Measurements from ENCODE around the gene STRA6. TPM values are rescaled to one million over a fixed set of nuclear protein-coding genes. Genes with fewer than 3 reads are reported as not detected.

Gene STRA6
- total and polyA plus RNA-seq, 8 donors = 0.06 to 1.7 (median 0.46) TPM; not detected in 2

GRCh38 chr15:74240897-74241614 is 38.5 kb upstream of the STRA6 start:
- Histone ChIP-seq H3K36me3 (no peaks in the 10 kb centered on the region), H3K4me3 (no peak overlapping the region), H3K27me3 (no peaks in the 10 kb centered on the region), H3K9me3 (no peaks in the 10 kb centered on the region), H3K4me1 (peaks cover 0 to 25% (median 6%) of the 10 kb centered on the region in 3 donors), H3K27ac (peak overlapping the region in 1 of 4 donors; percentile 74)
- no peak for TF ChIP-seq CTCF (IDR thresholded peaks at IDR 0.05)
- DNase-seq = peak in 1 of 6 donors; percentile 35
- ATAC-seq = no peak
- no peak for FAIRE-seq
- 71 to 87% methylated on average over 4 of the region's 4 CpGs for WGBS, 2 donors
- intact Hi-C loops (cut with DNase I) = no loop called here

GRCh38 chr15:74240002-74240568 is 37.5 kb upstream of the STRA6 start:
- peak; percentile 36 to 60 (median 56) for TF ChIP-seq CTCF (IDR thresholded peaks at IDR 0.05)
- WGBS, 2 donors = 4 to 5% methylated on average over 5 of the region's 5 CpGs
- Histone ChIP-seq H3K27me3 (no peaks in the 10 kb centered on the region), H3K4me3 (no peak overlapping the region), H3K4me1 (peaks cover 0 to 25% (median 6%) of the 10 kb centered on the region in 3 donors), H3K27ac (peak overlapping the region; percentile 22 to 80 (median 67)), H3K9me3 (no peaks in the 10 kb centered on the region), H3K36me3 (no peaks in the 10 kb centered on the region)
- DNase-seq (peak; percentile 93 to 99 (median 96)), FAIRE-seq (no peak), ATAC-seq (peak; percentile 87 to 95 (median 92))
- intact Hi-C loops (cut with DNase I) = no loop called here

GRCh38 chr15:74239051-74239705 is 36.6 kb upstream of the STRA6 start:
- FAIRE-seq = no peak
- Histone ChIP-seq H3K27ac (peak overlapping the region in 2 of 4 donors; percentile 37 to 80), H3K9me3 (no peaks in the 10 kb centered on the region), H3K27me3 (no peaks in the 10 kb centered on the region), H3K36me3 (no peaks in the 10 kb centered on the region), H3K4me3 (no peak overlapping the region), H3K4me1 (peaks cover 0 to 25% (median 6%) of the 10 kb centered on the region in 3 donors)
- intact Hi-C loops (cut with DNase I) = no loop called here
- TF ChIP-seq CTCF (IDR thresholded peaks at IDR 0.05) = no peak
- 61% methylated on average over 6 of the region's 6 CpGs for WGBS, 2 donors
- no peak for ATAC-seq
- no peak for DNase-seq

GRCh38 chr15:74235962-74236361 is 33.4 kb upstream of the STRA6 start, which contains the start of gene CCDC33:
CCDC33 (plus strand) TSS chr15:74236326; CDS start chr15:74236720, 394 bp downstream.
- ATAC-seq (peak in 2 of 4 donors; percentile 8 to 20), DNase-seq (no peak), FAIRE-seq (no peak)
- no peak within 1 kb of the TSS for H3K27ac ChIP-seq
- TF ChIP-seq CTCF (IDR thresholded peaks at IDR 0.05) = no peak
- H3K9me3 ChIP-seq = no peaks in the 10 kb centered on the region
- H3K4me3 ChIP-seq = no peak within 1 kb of the TSS
- H3K36me3 ChIP-seq = no peaks in the 10 kb centered on the region
- no peaks in the 10 kb centered on the region for H3K27me3 ChIP-seq
- intact Hi-C loops (cut with DNase I) = no loop called here
- H3K4me1 ChIP-seq = peaks cover 0 to 12% (median 6%) of the 10 kb centered on the region in 3 donors
- 54 to 61% methylated on average over 6 of the region's 6 CpGs for WGBS, 2 donors

Measured in pancreas (tissue), 10 donors.